Measurements from ENCODE around the gene SLC5A10.

SLC5A10 gene

DNA sequence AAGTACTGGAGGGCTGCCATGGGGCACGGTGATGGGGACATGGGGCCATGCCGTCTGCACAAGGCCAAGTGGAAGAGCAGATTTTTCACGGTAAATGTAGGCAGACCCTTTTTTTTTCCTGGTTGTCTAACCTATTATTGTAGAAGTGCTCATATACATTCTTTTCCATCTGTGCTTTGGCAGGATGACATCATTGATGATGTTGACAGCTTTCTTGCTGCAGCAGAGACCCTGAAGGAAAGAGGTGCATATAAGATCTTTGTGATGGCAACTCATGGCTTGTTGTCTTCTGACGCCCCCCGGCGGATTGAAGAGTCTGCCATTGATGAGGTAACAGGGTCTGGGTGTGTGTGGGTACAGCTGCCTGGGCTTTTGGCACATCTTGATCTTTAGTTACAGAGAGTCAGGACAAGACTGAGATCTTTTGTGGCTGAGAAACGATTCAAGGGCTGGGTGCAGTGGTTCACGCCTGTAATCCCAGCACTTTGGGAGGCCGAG lies 23.3 kb upstream of the SLC5A10 start:
- no peak for DNase-seq (ENCODE audit: low read depth)
- TF ChIP-seq, protein P1, sequence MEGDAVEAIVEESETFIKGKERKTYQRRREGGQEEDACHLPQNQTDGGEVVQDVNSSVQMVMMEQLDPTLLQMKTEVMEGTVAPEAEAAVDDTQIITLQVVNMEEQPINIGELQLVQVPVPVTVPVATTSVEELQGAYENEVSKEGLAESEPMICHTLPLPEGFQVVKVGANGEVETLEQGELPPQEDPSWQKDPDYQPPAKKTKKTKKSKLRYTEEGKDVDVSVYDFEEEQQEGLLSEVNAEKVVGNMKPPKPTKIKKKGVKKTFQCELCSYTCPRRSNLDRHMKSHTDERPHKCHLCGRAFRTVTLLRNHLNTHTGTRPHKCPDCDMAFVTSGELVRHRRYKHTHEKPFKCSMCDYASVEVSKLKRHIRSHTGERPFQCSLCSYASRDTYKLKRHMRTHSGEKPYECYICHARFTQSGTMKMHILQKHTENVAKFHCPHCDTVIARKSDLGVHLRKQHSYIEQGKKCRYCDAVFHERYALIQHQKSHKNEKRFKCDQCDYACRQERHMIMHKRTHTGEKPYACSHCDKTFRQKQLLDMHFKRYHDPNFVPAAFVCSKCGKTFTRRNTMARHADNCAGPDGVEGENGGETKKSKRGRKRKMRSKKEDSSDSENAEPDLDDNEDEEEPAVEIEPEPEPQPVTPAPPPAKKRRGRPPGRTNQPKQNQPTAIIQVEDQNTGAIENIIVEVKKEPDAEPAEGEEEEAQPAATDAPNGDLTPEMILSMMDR (IDR thresholded peaks at IDR 0.05; ENCODE audit: insufficient read depth, low read depth, low read length, missing control alignments): no peak

DNA sequence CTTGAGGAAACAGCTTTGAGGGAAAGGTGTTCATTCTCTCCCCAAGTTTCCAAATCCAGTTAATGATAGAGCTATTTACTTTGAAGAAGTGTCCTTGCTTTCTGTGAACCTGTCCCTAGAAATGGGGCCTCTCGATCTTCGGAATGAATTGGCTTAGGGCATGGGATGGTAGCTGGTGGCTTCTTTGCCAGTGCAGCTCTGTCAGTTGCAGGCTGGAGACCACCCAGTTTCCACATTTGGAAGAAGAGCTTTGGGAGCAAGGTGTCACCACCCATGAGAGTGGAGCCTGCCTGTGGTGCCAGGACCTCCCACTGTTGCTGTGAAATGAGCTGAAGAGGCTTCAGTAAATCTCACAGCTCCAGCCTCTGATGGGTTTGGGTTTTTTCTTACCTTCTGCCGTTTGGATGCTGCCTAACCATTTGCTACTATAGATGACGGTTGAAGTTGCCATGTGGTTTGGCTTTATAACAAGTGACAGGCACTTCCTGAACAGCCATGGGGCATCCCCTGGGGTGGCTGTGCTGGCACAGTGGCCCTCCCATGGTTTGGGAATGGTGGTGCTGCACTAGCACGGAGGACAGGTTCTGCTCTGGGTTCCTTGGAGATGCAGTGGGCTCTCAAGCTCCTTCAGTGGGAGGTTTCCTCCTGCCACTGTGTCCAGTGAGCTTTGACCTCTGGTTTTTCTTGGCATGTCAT lies 19.5 kb upstream of the SLC5A10 start:
- no peak for DNase-seq (ENCODE audit: low read depth)
- TF ChIP-seq, protein P1 (IDR thresholded peaks at IDR 0.05; ENCODE audit: insufficient read depth, low read depth, low read length, missing control alignments): no peak
- H3K4me3 ChIP-seq (ENCODE audit: low read length): no peak overlapping the region

More for the DNA sequence above, 23.3 kb upstream of the SLC5A10 start:
- no peak overlapping the region for H3K4me3 ChIP-seq (ENCODE audit: low read length)

DNA sequence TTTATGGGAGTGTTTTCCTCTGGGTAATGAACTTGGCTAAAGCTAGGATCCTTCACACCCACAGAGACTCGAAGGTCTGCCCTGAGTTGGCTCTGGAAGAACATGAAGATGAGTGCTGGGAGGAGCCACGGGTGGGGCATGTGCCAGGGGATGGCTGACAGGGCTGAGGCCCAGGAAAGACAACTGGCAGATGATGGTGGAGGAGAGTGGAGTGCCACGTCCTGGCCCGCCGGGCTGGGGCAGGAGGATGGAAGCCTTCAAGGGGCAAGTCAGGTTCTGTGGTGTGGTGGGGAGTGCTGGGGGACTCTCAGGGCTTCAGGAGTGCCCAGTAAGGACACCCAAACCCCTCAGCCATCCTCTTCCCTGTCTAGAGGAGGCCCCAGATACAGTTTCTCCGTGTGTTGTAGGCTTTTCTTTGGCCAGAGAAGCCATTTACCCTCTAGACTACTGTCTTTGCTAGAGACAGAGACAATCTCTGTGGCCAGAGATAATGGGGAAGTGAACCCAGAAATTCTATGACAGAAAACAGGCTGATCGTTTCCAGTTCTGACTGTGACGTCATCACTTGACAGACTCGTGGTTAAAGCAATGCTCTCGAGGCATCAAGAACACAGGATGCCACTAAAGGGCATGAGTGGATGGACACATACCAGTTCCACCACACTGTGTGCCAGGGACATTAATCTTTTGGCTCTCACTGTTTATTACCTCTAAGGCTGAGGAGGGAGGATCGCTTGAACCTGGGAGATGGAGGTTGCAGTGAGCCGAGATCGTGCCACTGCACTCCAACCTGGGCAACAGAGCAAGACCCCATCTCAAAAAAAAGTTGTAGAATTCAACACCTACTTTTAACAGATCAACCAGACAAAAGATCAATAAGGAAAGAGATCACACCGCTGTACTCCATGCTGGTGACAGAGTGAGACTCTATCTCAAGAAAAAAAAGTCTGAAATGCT lies 18.6 kb upstream of the SLC5A10 start:
- no peak for DNase-seq (ENCODE audit: low read depth)
- TF ChIP-seq, protein P1 (IDR thresholded peaks at IDR 0.05; ENCODE audit: insufficient read depth, low read depth, low read length, missing control alignments): no peak

DNA sequence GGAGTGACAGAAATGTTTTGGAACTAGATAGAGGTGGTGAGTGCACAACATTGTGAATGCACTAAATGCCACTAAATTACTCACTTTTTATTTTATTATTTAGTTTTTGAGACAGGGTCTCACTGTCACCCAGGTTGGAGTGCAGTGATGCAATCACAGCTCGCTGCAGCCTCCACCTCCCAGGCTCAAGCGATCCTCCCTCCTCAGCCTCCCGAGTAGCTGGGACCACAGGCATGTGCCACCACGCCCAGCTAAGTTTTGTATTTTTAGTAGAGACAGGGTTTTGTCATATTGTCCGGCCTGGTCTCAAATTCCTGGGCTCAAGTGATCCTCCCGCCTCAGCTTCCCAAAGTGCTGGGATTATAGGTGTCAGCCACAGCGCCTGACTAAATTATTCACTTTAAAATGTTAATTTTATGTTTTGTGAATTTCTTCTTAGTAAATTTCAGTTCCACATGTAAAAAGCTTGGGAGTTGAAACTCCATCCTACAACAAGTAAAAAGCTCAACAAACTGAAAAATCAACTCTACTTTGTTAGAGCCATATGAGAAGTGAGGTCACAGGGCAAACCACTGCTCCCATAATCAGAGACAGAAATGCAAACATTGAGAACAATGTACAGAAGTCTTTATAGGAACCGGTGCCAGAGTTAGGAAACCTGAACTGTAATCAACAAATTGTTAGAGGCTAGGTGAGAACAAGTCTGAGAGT lies 13.8 kb upstream of the SLC5A10 start:
- DNase-seq (ENCODE audit: low read depth): no peak
- TF ChIP-seq, protein P1 (IDR thresholded peaks at IDR 0.05; ENCODE audit: insufficient read depth, low read depth, low read length, missing control alignments): no peak
- H3K4me3 ChIP-seq (ENCODE audit: low read length): no peak overlapping the region

More for the DNA sequence above, 18.6 kb upstream of the SLC5A10 start:
- no peak overlapping the region for H3K4me3 ChIP-seq (ENCODE audit: low read length)

DNA sequence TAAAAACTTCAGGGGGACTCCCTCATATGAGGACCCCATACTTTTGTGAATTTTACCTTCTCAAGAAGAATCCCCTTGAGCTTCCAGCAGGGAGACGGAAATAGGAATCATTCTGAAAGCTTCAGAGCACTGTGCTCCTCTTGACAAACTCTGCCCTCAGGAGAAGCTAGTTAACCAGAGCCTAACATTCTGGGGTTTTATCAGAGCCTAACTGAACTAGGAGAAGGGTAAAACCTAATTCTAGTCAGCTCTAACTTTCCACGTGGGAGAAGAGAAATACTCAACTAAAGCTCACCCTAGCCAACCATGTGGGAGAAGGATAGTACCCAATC lies 13.3 kb upstream of the SLC5A10 start:
- DNase-seq (ENCODE audit: low read depth): no peak
- no peak overlapping the region for H3K4me3 ChIP-seq (ENCODE audit: low read length)
- TF ChIP-seq, protein P1 (IDR thresholded peaks at IDR 0.05; ENCODE audit: insufficient read depth, low read depth, low read length, missing control alignments): no peak

DNA sequence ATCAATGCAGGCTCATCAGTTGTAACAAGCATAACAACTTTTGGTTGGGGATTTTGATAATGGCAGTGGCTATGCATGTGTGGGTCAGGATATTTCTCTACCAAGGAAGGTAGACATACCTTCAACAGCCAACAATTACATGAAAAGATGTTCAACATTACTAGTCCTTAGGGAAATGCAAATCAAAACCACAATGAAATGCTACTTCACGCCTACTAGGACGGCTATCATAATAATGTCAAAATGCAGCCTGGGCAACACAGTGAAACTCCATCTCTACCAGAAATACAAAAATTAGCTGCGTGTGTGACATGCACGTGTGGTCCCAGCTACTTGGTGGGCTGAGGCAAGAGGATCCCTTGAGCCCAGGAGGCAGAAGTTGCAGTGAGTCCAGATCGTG lies 7.3 kb upstream of the SLC5A10 start:
- no peak overlapping the region for H3K4me3 ChIP-seq (ENCODE audit: low read length)
- TF ChIP-seq, protein P1 (IDR thresholded peaks at IDR 0.05; ENCODE audit: insufficient read depth, low read depth, low read length, missing control alignments): no peak
- no peak for DNase-seq (ENCODE audit: low read depth)

Data from epithelial cell of esophagus (primary cell).